CD14-positive monocyte (primary cell): ENCODE measurements around the gene GLI3. TPM values are rescaled to one million over a fixed set of nuclear protein-coding genes. Genes with fewer than 3 reads are reported as not detected.

ENCODE experiments used
- DNase-seq, 3 donors: peaks; one replicate each; pipeline ENCODE4 v3.0.0-alpha.2; 2011 to 2022
- H2AFZ ChIP-seq: 2 replicates; pipeline ENCODE4 v1.6.0; 2012; ENCODE audit warnings: mild to moderate bottlenecking, low read depth, low read length, inconsistent platforms; ENCODE audit not compliant: insufficient read depth, poor library complexity, severe bottlenecking
- H3K27ac ChIP-seq, 2 donors: 1 replicate in 1 of 2; 2 replicates in 1 of 2; pipeline ENCODE4 v1.5.1; 2012 to 2013; ENCODE audit warnings: low read length in 2 of 2, control low read depth in 1 of 2, inconsistent platforms in 1 of 2, low read depth in 1 of 2, mild to moderate bottlenecking in 1 of 2
- H3K27me3 ChIP-seq, 2 donors: one replicate each; pipeline versions ENCODE4 v1.6.0 to v1.6.1; 2011 to 2013; ENCODE audit warnings: low read length in 2 of 2; ENCODE audit not compliant: control insufficient read depth in 2 of 2, insufficient read depth in 2 of 2
- H3K36me3 ChIP-seq, 2 donors: replicated peaks in 1 of 2; 1 replicate in 1 of 2; 2 replicates in 1 of 2; pipeline versions ENCODE4 v1.5.1 to v1.6.1; 2012 to 2013; ENCODE audit warnings: low read length in 2 of 2, control low read depth in 1 of 2, inconsistent platforms in 1 of 2, mild to moderate bottlenecking in 1 of 2; ENCODE audit not compliant: insufficient read depth in 2 of 2, control insufficient read depth in 1 of 2
- H3K4me1 ChIP-seq, 2 donors: 1 replicate in 1 of 2; 2 replicates in 1 of 2; pipeline versions ENCODE4 v1.5.1 to v1.6.1; 2012 to 2013; ENCODE audit warnings: low read length in 2 of 2, control low read depth in 1 of 2, inconsistent platforms in 1 of 2, mild to moderate bottlenecking in 1 of 2, moderate library complexity in 1 of 2; ENCODE audit not compliant: insufficient read depth in 2 of 2, control insufficient read depth in 1 of 2
- H3K4me2 ChIP-seq: replicated peaks from 2 replicates; pipeline ENCODE3; 2012; ENCODE audit warnings: low read length, moderate library complexity, mild to moderate bottlenecking; ENCODE audit not compliant: poor library complexity, severe bottlenecking; ENCODE audit errors: extremely low read depth
- H3K4me3 ChIP-seq, 3 experiments: fragments of 200-600 bp in 1 of 3; sonication (generic) in 1 of 3; replicated peaks in 1 of 3; 1 replicate in 2 of 3; 2 replicates in 1 of 3; pipeline ENCODE4 v1.5.1; 2011 to 2013; ENCODE audit warnings: low read length in 3 of 3, mild to moderate bottlenecking in 3 of 3, control low read depth in 2 of 3, low read depth in 2 of 3, inconsistent platforms in 1 of 3, moderate library complexity in 1 of 3
- H3K79me2 ChIP-seq: 2 replicates; pipeline ENCODE4 v1.6.0; 2012; ENCODE audit warnings: mild to moderate bottlenecking, control low read depth, inconsistent platforms, low read length, moderate library complexity; ENCODE audit not compliant: insufficient read depth
- H3K9ac ChIP-seq: 2 replicates; pipeline ENCODE4 v1.6.0; 2017; ENCODE audit warnings: low read length, mild to moderate bottlenecking; ENCODE audit not compliant: insufficient read depth, poor library complexity, severe bottlenecking
- H3K9me3 ChIP-seq, 2 donors: replicated peaks in 1 of 2; 1 replicate in 1 of 2; 2 replicates in 1 of 2; pipeline versions ENCODE4 v1.5.1 to v1.6.1; 2012 to 2013; ENCODE audit warnings: low read length in 2 of 2, control low read depth in 1 of 2; ENCODE audit not compliant: control insufficient read depth in 1 of 2, insufficient read depth in 1 of 2
- H4K20me1 ChIP-seq: 2 replicates; pipeline ENCODE4 v1.6.0; 2012; ENCODE audit warnings: mild to moderate bottlenecking, low read length, control low read depth, moderate library complexity; ENCODE audit not compliant: insufficient read depth
- H3K27ac Mint-ChIP-seq, 7 donors: one replicate each; pipeline ENCODE4 v1.8.0; 2020; ENCODE audit warnings: mild to moderate bottlenecking in 7 of 7, mixed read lengths in 7 of 7, moderate library complexity in 6 of 7, inconsistent platforms in 2 of 7
- H3K27me3 Mint-ChIP-seq, 3 donors: one replicate each; pipeline ENCODE4 v1.8.0; 2021 to 2022; ENCODE audit warnings: low read depth in 3 of 3, mild to moderate bottlenecking in 3 of 3, mixed read lengths in 3 of 3, moderate library complexity in 3 of 3, inconsistent platforms in 1 of 3
- H3K36me3 Mint-ChIP-seq, 2 donors: one replicate each; pipeline ENCODE4 v1.8.0; 2020; ENCODE audit warnings: mixed read lengths in 2 of 2, inconsistent platforms in 1 of 2, mild to moderate bottlenecking in 1 of 2
- H3K4me1 Mint-ChIP-seq: one replicate; pipeline ENCODE4 v1.8.0; 2020; ENCODE audit warnings: mild to moderate bottlenecking, mixed read lengths
- H3K4me3 Mint-ChIP-seq, 2 donors: one replicate each; pipeline ENCODE4 v1.8.0; 2020; ENCODE audit warnings: mild to moderate bottlenecking in 2 of 2, mixed read lengths in 2 of 2, moderate library complexity in 1 of 2
- H3K9me3 Mint-ChIP-seq, 7 donors: one replicate each; pipeline ENCODE4 v1.8.0; 2020 to 2022; ENCODE audit warnings: mixed read lengths in 7 of 7, mild to moderate bottlenecking in 6 of 7, moderate library complexity in 6 of 7, inconsistent platforms in 2 of 7
- WGBS: methylation state at CpG from one replicate; pipeline ENCODE4 v1.1.5; 2013; ENCODE audit warnings: missing lambda C conversion rate; ENCODE audit not compliant: insufficient coverage; 5-methylcytosine and 5-hydroxymethylcytosine counted together
- intact Hi-C, 2 donors: fragments of 100-400 bp; cut with micrococcal nuclease; formaldehyde crosslinking; loops; one replicate each; pipeline versions ENCODE4 v1.15.0 to v1.15.1; 2023
- polyA plus RNA-seq, 3 donors: library from polyadenylated mRNA; depleted of rRNA in 1 of 3; unstranded in 2 of 3; stranded (reverse) in 1 of 3; fragments of 300-500 nt in 2 of 3; fragments of >200 nt in 1 of 3; fragmentation: Illumina TruSeq in 2 of 3; gene quantifications; 1 replicate in 2 of 3; 2 replicates in 1 of 3; pipeline ENCODE4 v1.2.3, GENCODE V29; 2012 to 2021
- TF ChIP-seq, protein P1 (sequence below): fragments of 200-600 bp; IDR thresholded peaks from one replicate; pipeline ENCODE4 v1.8.0; 2022; ENCODE audit warnings: antibody characterized with exemption, mild to moderate bottlenecking

Gene GLI3
- polyA plus RNA-seq, 3 donors = not detected

DNA sequence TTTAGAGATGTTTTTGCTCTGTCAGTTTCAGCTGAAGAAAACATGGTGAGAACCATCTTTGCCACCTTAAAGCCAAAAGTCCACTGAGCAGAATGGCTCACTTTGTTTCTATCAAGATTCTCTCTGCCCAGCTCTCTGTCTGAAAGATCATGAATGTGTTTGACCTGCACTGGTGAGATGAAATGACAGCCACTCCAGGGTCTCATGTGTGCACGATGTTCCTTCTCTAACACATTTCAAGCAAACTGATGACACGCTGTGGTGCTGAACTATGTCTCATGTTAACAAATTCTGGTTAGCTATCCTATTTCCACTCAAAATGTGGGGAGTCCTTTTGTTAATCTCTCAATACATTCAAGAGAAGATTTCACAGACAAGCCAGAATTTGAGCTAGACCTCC lies 260.6 kb downstream of the GLI3 start:
- no peak overlapping the region for H3K27ac Mint-ChIP-seq
- no peak for DNase-seq
- Histone ChIP-seq H3K4me3 (no peak overlapping the region), H3K9ac (no peak overlapping the region), H3K79me2 (no peaks in the 10 kb centered on the region), H4K20me1 (no peaks in the 10 kb centered on the region), H3K4me2 (no peak overlapping the region), H3K36me3 (no peaks in the 10 kb centered on the region), H3K27ac (no peak overlapping the region), H3K4me1 (peaks cover 9 to 14% of the 10 kb centered on the region in 2 donors), H3K27me3 (no peaks in the 10 kb centered on the region), H2AFZ (no peak overlapping the region), H3K9me3 (no peaks in the 10 kb centered on the region)
- 80% methylated on average over 1 of the region's 2 CpGs for WGBS
- no peaks in the 10 kb centered on the region for H3K9me3 Mint-ChIP-seq
- no peaks in the 10 kb centered on the region for H3K36me3 Mint-ChIP-seq
- H3K4me3 Mint-ChIP-seq = no peak overlapping the region
- H3K27me3 Mint-ChIP-seq = peaks cover 1 to 3% (median 3%) of the 10 kb centered on the region in 3 donors
- H3K4me1 Mint-ChIP-seq = peaks cover 25% of the 10 kb centered on the region
- intact Hi-C loops = no loop called here
- TF ChIP-seq, protein P1, sequence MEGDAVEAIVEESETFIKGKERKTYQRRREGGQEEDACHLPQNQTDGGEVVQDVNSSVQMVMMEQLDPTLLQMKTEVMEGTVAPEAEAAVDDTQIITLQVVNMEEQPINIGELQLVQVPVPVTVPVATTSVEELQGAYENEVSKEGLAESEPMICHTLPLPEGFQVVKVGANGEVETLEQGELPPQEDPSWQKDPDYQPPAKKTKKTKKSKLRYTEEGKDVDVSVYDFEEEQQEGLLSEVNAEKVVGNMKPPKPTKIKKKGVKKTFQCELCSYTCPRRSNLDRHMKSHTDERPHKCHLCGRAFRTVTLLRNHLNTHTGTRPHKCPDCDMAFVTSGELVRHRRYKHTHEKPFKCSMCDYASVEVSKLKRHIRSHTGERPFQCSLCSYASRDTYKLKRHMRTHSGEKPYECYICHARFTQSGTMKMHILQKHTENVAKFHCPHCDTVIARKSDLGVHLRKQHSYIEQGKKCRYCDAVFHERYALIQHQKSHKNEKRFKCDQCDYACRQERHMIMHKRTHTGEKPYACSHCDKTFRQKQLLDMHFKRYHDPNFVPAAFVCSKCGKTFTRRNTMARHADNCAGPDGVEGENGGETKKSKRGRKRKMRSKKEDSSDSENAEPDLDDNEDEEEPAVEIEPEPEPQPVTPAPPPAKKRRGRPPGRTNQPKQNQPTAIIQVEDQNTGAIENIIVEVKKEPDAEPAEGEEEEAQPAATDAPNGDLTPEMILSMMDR = no peak

DNA sequence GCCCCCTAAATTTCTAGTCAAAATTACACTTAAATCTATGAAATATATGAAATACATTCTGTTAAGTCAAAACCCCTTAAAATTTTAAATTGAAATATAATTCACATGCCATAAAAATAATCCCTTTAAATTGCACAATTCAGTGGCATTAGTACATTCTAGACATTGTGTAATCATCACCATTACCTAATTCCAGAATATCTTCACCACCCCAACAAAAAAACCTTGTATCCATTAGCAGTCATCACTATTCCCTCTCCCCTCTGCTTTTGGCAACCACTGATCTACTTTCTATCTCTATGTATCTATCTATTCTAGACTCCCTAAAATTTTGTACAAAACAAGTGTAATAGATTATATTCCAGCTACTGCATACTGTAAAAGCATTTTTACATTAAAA lies 261.2 kb downstream of the GLI3 start:
- Histone ChIP-seq H3K9ac (no peak overlapping the region), H3K79me2 (no peaks in the 10 kb centered on the region), H3K9me3 (no peaks in the 10 kb centered on the region), H3K4me1 (peaks cover 9 to 14% of the 10 kb centered on the region in 2 donors), H3K27ac (no peak overlapping the region), H2AFZ (no peak overlapping the region), H4K20me1 (no peaks in the 10 kb centered on the region), H3K4me2 (no peak overlapping the region), H3K36me3 (no peaks in the 10 kb centered on the region), H3K27me3 (no peaks in the 10 kb centered on the region), H3K4me3 (no peak overlapping the region)
- intact Hi-C loops = no loop called here
- Mint-ChIP-seq H3K9me3 (no peaks in the 10 kb centered on the region), H3K36me3 (no peaks in the 10 kb centered on the region), H3K27ac (no peak overlapping the region), H3K4me1 (peaks cover 25% of the 10 kb centered on the region), H3K27me3 (peaks cover 1 to 3% (median 3%) of the 10 kb centered on the region in 3 donors), H3K4me3 (no peak overlapping the region)
- peak in 1 of 3 donors; percentile 21 for DNase-seq
- TF ChIP-seq, protein P1 = no peak
